CD4-positive, alpha-beta T cell (primary cell): Measurements from ENCODE around the gene OMA1. TPM values are rescaled to one million over a fixed set of nuclear protein-coding genes. Genes with fewer than 3 reads are reported as not detected.

ENCODE experiments used
- ATAC-seq: fragments of 200-7000 bp; cut with Tn5 transposase; one replicate; pipeline ENCODE4 v1.10.0; 2022; ENCODE audit warnings: mild to moderate bottlenecking; ENCODE audit not compliant: poor library complexity
- CTCF ChIA-PET: fragments of 350-600 bp; sonication (Branson Sonifier 250); formaldehyde crosslinking; loops from one replicate; lab custom pipeline; 2021; ENCODE audit warnings: antibody characterized with exemption, inconsistent platforms; lab: Charles Lee
- POLR2A ChIA-PET: fragments of 350-600 bp; sonication (Branson Sonifier 250); formaldehyde crosslinking; loops from one replicate; lab custom pipeline; 2021; ENCODE audit warnings: antibody characterized with exemption, inconsistent platforms; lab: Charles Lee
- DNase-seq, 14 experiments: peaks; one replicate each; pipeline ENCODE4 v3.0.0-alpha.2; 2013 to 2020; ENCODE audit warnings: mixed read lengths in 2 of 14
- H3K27ac ChIP-seq, 2 donors: one replicate each; pipeline versions ENCODE4 v1.5.1 to v1.7.0; 2013; ENCODE audit warnings: low read length in 2 of 2, low read depth in 1 of 2, mild to moderate bottlenecking in 1 of 2
- H3K27me3 ChIP-seq, 2 experiments: 1 replicate in 1 of 2; 2 replicates in 1 of 2; pipeline versions ENCODE4 v1.6.1 to v1.7.0; 2013; ENCODE audit warnings: low read length in 2 of 2, control low read depth in 1 of 2, mild to moderate bottlenecking in 1 of 2, moderate library complexity in 1 of 2; ENCODE audit not compliant: insufficient read depth in 2 of 2, control insufficient read depth in 1 of 2
- H3K36me3 ChIP-seq: one replicate; pipeline ENCODE4 v1.6.1; 2013; ENCODE audit warnings: low read length, control low read depth; ENCODE audit not compliant: insufficient read depth
- H3K4me1 ChIP-seq: one replicate; pipeline ENCODE4 v1.6.1; 2013; ENCODE audit warnings: low read length, control low read depth; ENCODE audit not compliant: insufficient read depth
- H3K4me3 ChIP-seq: one replicate; pipeline ENCODE4 v1.5.1; 2013; ENCODE audit warnings: mild to moderate bottlenecking, low read length, moderate library complexity
- H3K9me3 ChIP-seq, 2 experiments: 1 replicate in 1 of 2; 2 replicates in 1 of 2; pipeline versions ENCODE4 v1.6.1 to v1.7.0; 2013; ENCODE audit warnings: low read length in 2 of 2, mild to moderate bottlenecking in 2 of 2, control low read depth in 1 of 2, moderate library complexity in 1 of 2; ENCODE audit not compliant: control insufficient read depth in 1 of 2, insufficient read depth in 1 of 2
- H3K27ac Mint-ChIP-seq: one replicate; pipeline ENCODE4 v1.8.0; 2020; ENCODE audit warnings: mixed read lengths
- H3K27me3 Mint-ChIP-seq: one replicate; pipeline ENCODE4 v1.8.0; 2021; ENCODE audit warnings: mixed read lengths
- H3K36me3 Mint-ChIP-seq: one replicate; pipeline ENCODE4 v1.8.0; 2021; ENCODE audit warnings: low read depth, mixed read lengths
- H3K4me1 Mint-ChIP-seq: one replicate; pipeline ENCODE4 v1.8.0; 2021; ENCODE audit warnings: low read depth, mixed read lengths
- H3K4me3 Mint-ChIP-seq: one replicate; pipeline ENCODE4 v1.8.0; 2020; ENCODE audit warnings: mild to moderate bottlenecking, mixed read lengths
- H3K9me3 Mint-ChIP-seq: one replicate; pipeline ENCODE4 v1.8.0; 2020; ENCODE audit warnings: mixed read lengths
- CTCF ChIP-seq: fragments of 200-600 bp; IDR thresholded peaks from one replicate; pipeline ENCODE4 v1.8.0; 2022; ENCODE audit warnings: antibody characterized with exemption, mild to moderate bottlenecking
- intact Hi-C, 2 experiments: fragments of 100-400 bp; cut with DNase I in 1 of 2; cut with micrococcal nuclease in 1 of 2; formaldehyde crosslinking; loops; one replicate each; pipeline versions ENCODE4 v1.15.1 to v1.9.0; 2023 to 2025; cut with DNase I, micrococcal nuclease
- total RNA-seq, 174 experiments: library from RNA in 2 of 174; stranded (reverse) in 2 of 174; gene quantifications; one replicate each; pipeline ENCODE4 v1.2.3 and lab custom pipeline; 2021 to 2026

OMA1 gene
- total RNA-seq, 2 experiments from 2014 or later: 23.7 to 27.7 TPM

GRCh38 chr1:58572690-58573089, 26.2 kb upstream of the OMA1 start:
- no peak for TF ChIP-seq CTCF
- Histone ChIP-seq H3K9me3 (peaks cover 0 to 10% of the 10 kb centered on the region in 2 experiments), H3K4me3 (no peak overlapping the region), H3K27me3 (peaks cover 26 to 32% of the 10 kb centered on the region in 2 experiments), H3K36me3 (no peaks in the 10 kb centered on the region), H3K4me1 (peaks cover 13% of the 10 kb centered on the region), H3K27ac (no peak overlapping the region)
- Mint-ChIP-seq H3K36me3 (no peaks in the 10 kb centered on the region), H3K4me1 (peaks cover 27% of the 10 kb centered on the region), H3K9me3 (no peaks in the 10 kb centered on the region), H3K27ac (no peak overlapping the region), H3K27me3 (peaks cover 84% of the 10 kb centered on the region), H3K4me3 (no peak overlapping the region)
- DNase-seq: no peak
- ChIA-PET POLR2A (no interaction called here), CTCF (interaction anchor here (1.5 kb wide), 1 partner anchor 26 kb away, joined by 3 read pairs; the partner anchor contains the start of gene OMA1)
- intact Hi-C loops: no loop called here
- ATAC-seq: no peak

GRCh38 chr1:58571616-58572015, 25.1 kb upstream of the OMA1 start:
- Histone ChIP-seq H3K36me3 (no peaks in the 10 kb centered on the region), H3K4me1 (peaks cover 12% of the 10 kb centered on the region), H3K4me3 (no peak overlapping the region), H3K9me3 (peaks cover 0 to 5% of the 10 kb centered on the region in 2 experiments), H3K27ac (no peak overlapping the region), H3K27me3 (peaks cover 23% of the 10 kb centered on the region in 2 experiments)
- DNase-seq (no peak), ATAC-seq (no peak)
- no peak overlapping the region for H3K27ac Mint-ChIP-seq
- H3K4me1 Mint-ChIP-seq: peaks cover 23% of the 10 kb centered on the region
- H3K4me3 Mint-ChIP-seq: no peak overlapping the region
- H3K36me3 Mint-ChIP-seq: no peaks in the 10 kb centered on the region
- TF ChIP-seq CTCF: no peak
- no peaks in the 10 kb centered on the region for H3K9me3 Mint-ChIP-seq
- peaks cover 84% of the 10 kb centered on the region for H3K27me3 Mint-ChIP-seq
- POLR2A ChIA-PET: no interaction called here
- intact Hi-C loops: no loop called here
- CTCF ChIA-PET: no interaction called here

DNA sequence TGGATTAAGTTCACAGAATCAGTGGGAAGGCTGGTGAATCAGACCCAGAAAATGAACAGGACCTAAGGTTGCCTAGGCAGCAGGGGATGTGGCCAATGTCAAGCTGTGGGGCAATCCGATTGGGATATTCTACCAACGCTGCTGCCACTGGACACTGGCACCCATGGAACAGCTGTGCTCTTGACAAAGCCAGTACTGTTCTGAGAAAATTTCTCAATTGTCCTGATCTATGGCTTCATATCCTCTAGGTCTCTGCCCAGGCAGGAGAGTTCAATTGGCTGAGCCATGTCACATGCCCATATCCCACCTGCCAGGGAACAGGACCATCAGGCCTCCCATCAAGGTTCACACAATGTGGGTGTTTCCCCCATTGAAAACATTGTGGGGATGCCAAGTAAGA, 24.3 kb upstream of the OMA1 start:
- no peak overlapping the region for H3K4me3 Mint-ChIP-seq
- ChIA-PET CTCF (no interaction called here), POLR2A (no interaction called here)
- no peak for DNase-seq
- H3K27ac ChIP-seq: no peak overlapping the region
- no peak overlapping the region for H3K4me3 ChIP-seq
- H3K36me3 Mint-ChIP-seq: no peaks in the 10 kb centered on the region
- H3K27me3 ChIP-seq: peaks cover 15 to 18% of the 10 kb centered on the region in 2 experiments
- no peaks in the 10 kb centered on the region for H3K36me3 ChIP-seq
- ATAC-seq: no peak
- H3K27me3 Mint-ChIP-seq: peaks cover 80% of the 10 kb centered on the region
- H3K4me1 ChIP-seq: peaks cover 5% of the 10 kb centered on the region
- H3K27ac Mint-ChIP-seq: no peak overlapping the region
- TF ChIP-seq CTCF: no peak
- intact Hi-C loops: no loop called here
- no peaks in the 10 kb centered on the region for H3K9me3 ChIP-seq
- no peaks in the 10 kb centered on the region for H3K9me3 Mint-ChIP-seq
- peaks cover 15% of the 10 kb centered on the region for H3K4me1 Mint-ChIP-seq
